Liver (tissue), 10 donors: ENCODE data around the gene DPRX. TPM values are rescaled to one million over a fixed set of nuclear protein-coding genes. Genes with fewer than 3 reads are reported as not detected.

Experiments used
- DNase-seq: peaks from one replicate; pipeline ENCODE4 v3.0.0-alpha.2; 2017; ENCODE audit warnings: low spot score
- H3K27ac ChIP-seq, 2 donors: one replicate each; pipeline ENCODE4 v1.7.0; 2013; ENCODE audit warnings: inconsistent platforms in 2 of 2, low read length in 2 of 2, control low read depth in 1 of 2, low read depth in 1 of 2, mild to moderate bottlenecking in 1 of 2
- H3K27me3 ChIP-seq, 4 donors: one replicate each; pipeline versions ENCODE4 v1.6.1 to v1.7.0; 2013; ENCODE audit warnings: low read length in 3 of 4, inconsistent platforms in 1 of 4, mild to moderate bottlenecking in 1 of 4, moderate library complexity in 1 of 4; ENCODE audit not compliant: control insufficient read depth in 4 of 4, insufficient read depth in 4 of 4
- H3K36me3 ChIP-seq, 4 donors: one replicate each; pipeline versions ENCODE4 v1.6.1 to v1.7.0; 2013; ENCODE audit warnings: low read length in 3 of 4, mild to moderate bottlenecking in 3 of 4, low read depth in 1 of 4, moderate library complexity in 1 of 4; ENCODE audit not compliant: control insufficient read depth in 4 of 4, insufficient read depth in 3 of 4
- H3K4me1 ChIP-seq, 4 donors: one replicate each; pipeline versions ENCODE4 v1.6.1 to v1.7.0; 2013; ENCODE audit warnings: low read length in 3 of 4, mild to moderate bottlenecking in 3 of 4, moderate library complexity in 1 of 4; ENCODE audit not compliant: control insufficient read depth in 4 of 4, insufficient read depth in 4 of 4
- H3K4me3 ChIP-seq, 3 donors: one replicate each; pipeline versions ENCODE4 v1.6.1 to v1.7.0; 2013; ENCODE audit warnings: low read length in 3 of 3, control low read depth in 1 of 3, low read depth in 1 of 3, mild to moderate bottlenecking in 1 of 3
- H3K9ac ChIP-seq, 2 donors: one replicate each; pipeline ENCODE4 v1.7.0; 2013; ENCODE audit warnings: low read length in 2 of 2, mild to moderate bottlenecking in 2 of 2, moderate library complexity in 2 of 2, control low read depth in 1 of 2, low read depth in 1 of 2
- H3K9me3 ChIP-seq, 4 donors: one replicate each; pipeline versions ENCODE4 v1.6.1 to v1.7.0; 2013; ENCODE audit warnings: low read length in 3 of 4; ENCODE audit not compliant: control insufficient read depth in 4 of 4
- ATF3 ChIP-seq: IDR thresholded peaks from 2 replicates; pipeline ENCODE4 v1.6.1; 2016; ENCODE audit warnings: antibody characterized with exemption
- HNF4A ChIP-seq, 2 donors: conservative IDR thresholded peaks; 2 replicates each; pipeline ENCODE4 v1.6.1; 2016; ENCODE audit warnings: antibody characterized with exemption in 2 of 2, mild to moderate bottlenecking in 2 of 2
- HNF4G ChIP-seq: IDR thresholded peaks from 2 replicates; pipeline ENCODE4 v1.6.1; 2016; ENCODE audit warnings: antibody characterized with exemption
- JUND ChIP-seq, 2 donors: IDR thresholded peaks; 2 replicates each; pipeline ENCODE4 v1.6.1; 2016; ENCODE audit warnings: antibody characterized with exemption in 2 of 2
- MAX ChIP-seq: IDR thresholded peaks from 2 replicates; pipeline ENCODE4 v1.6.1; 2016; ENCODE audit warnings: antibody characterized with exemption
- NR2F2 ChIP-seq: IDR thresholded peaks from 2 replicates; pipeline ENCODE4 v1.6.1; 2016; ENCODE audit warnings: antibody characterized with exemption
- TAF1 ChIP-seq: conservative IDR thresholded peaks from 2 replicates; pipeline ENCODE4 v1.6.1; 2016; ENCODE audit warnings: antibody characterized with exemption, mild to moderate bottlenecking
- WGBS: extraction: QIAGEN DNeasy Blood & Tissue Kit; methylation state at CpG from one replicate; pipeline ENCODE4 v1.1.7; 2013; 5-methylcytosine and 5-hydroxymethylcytosine counted together
- polyA plus RNA-seq, 2 donors: library from polyadenylated mRNA; stranded (reverse) in 1 of 2; unstranded in 1 of 2; fragments of 200-250 nt in 1 of 2; fragments of >200 nt in 1 of 2; fragmentation: Nextera tagmentation in 1 of 2; extraction: Ambion mirVana in 1 of 2; gene quantifications; one replicate each; pipeline versions ENCODE4 v1.2.1 to v1.2.3, GENCODE V29; 2013 to 2015
- small RNA-seq: library from RNA; depleted of rRNA; stranded (forward); fragments of <200 nt; gene quantifications from one replicate; pipeline ENCODE3, GENCODE V24; 2014
- total RNA-seq, 2 donors: library from RNA; depleted of rRNA; stranded (reverse); fragments of >200 nt; gene quantifications; one replicate each; pipeline ENCODE4 v1.2.3, GENCODE V29; 2014
- donor health status: healthy.
- donor health status: healthy.
- donor health status: healthy.
- donor health status: healthy.
- donor health status: healthy.

Gene DPRX
- total and polyA plus RNA-seq, 4 donors: not detected

- no peak for DNase-seq
- TF ChIP-seq TAF1 (no peak), JUND (IDR thresholded peaks at IDR 0.05) (no peak), HNF4A (conservative IDR thresholded peaks at IDR 0.05) (no peak), MAX (no peak), NR2F2 (no peak), HNF4G (no peak), ATF3 (no peak)
- Histone ChIP-seq H3K27me3 (no peaks in the 10 kb centered on the region), H3K4me1 (no peaks in the 10 kb centered on the region), H3K27ac (no peak overlapping the region), H3K36me3 (no peaks in the 10 kb centered on the region), H3K4me3 (no peak overlapping the region), H3K9ac (no peak overlapping the region), H3K9me3 (no peaks in the 10 kb centered on the region)
- WGBS: 78% methylated on average over 5 of the region's 5 CpGs
These were observed 38.5 kb downstream of the DPRX start for GRCh38 chr19:53670345-53670744.

- DNase-seq: no peak
- Histone ChIP-seq H3K4me3 (no peak overlapping the region), H3K36me3 (no peaks in the 10 kb centered on the region), H3K9me3 (no peaks in the 10 kb centered on the region), H3K9ac (no peak overlapping the region), H3K4me1 (no peaks in the 10 kb centered on the region), H3K27ac (no peak overlapping the region), H3K27me3 (no peaks in the 10 kb centered on the region)
- no peak for TF ChIP-seq HNF4A (conservative IDR thresholded peaks at IDR 0.05)
- WGBS: 50% methylated on average over 3 of the region's 3 CpGs
These were observed 39.9 kb downstream of the DPRX start for GRCh38 chr19:53671663-53672062.

Small RNA genes within 50 kb of the gene (small RNA-seq; reads per million reads assigned to genes)
- gene MIR1323 (not detected), gene MIR498 (not detected), gene MIR512-1 (not detected), gene MIR512-2 (not detected), gene MIR515-1 (not detected), gene MIR515-2 (not detected), gene MIR519C (not detected), gene MIR519E (not detected), gene MIR520E (not detected), gene RNU6-698P (not detected)

Other genes starting within 250 kb of the DPRX start
- 1 to 10 TPM; 8.0 to 8.5 TPM for gene ZNF765, start 236.8 kb upstream of the DPRX start, total RNA-seq
- 1 to 10 TPM; 1.3 to 2.4 TPM for gene ZNF765, start 236.8 kb upstream of the DPRX start, polyA plus RNA-seq
- gene ZNF761, start 200.0 kb upstream of the DPRX start, total RNA-seq: 1 to 10 TPM; 6.2 to 6.3 TPM
- 1 to 10 TPM; 2.7 to 4.0 TPM for gene ZNF761, start 200.0 kb upstream of the DPRX start, polyA plus RNA-seq
- 1 to 10 TPM; 1.9 to 4.1 TPM for gene ZNF813, start 164.3 kb upstream of the DPRX start, total RNA-seq
- under 1 TPM; 0.35 to 0.57 TPM for gene ZNF813, start 164.3 kb upstream of the DPRX start, polyA plus RNA-seq
- 1 to 10 TPM; 6.9 to 9.7 TPM for gene ZNF331, start 93.9 kb upstream of the DPRX start, total RNA-seq
- gene ZNF331, start 93.9 kb upstream of the DPRX start, polyA plus RNA-seq: 1 to 10 TPM; 2.8 to 4.6 TPM
- gene NLRP12, start 192.3 kb downstream of the DPRX start, total RNA-seq: 1 to 10 TPM in 1 of 2 donors, under 1 TPM in 1; 0.98 to 1.8 TPM
- under 1 TPM; 0.10 to 0.18 TPM for gene NLRP12, start 192.3 kb downstream of the DPRX start, polyA plus RNA-seq
- 1 to 10 TPM; 2.6 to 4.4 TPM for gene MYADM, start 235.9 kb downstream of the DPRX start, total RNA-seq
- gene MYADM, start 235.9 kb downstream of the DPRX start, polyA plus RNA-seq: 10 to 100 TPM in 1 of 2 donors, 1 to 10 TPM in 1; 8.8 to 28.0 TPM